HEK293T (cell line): ENCODE data around the gene RABEPK.

Experiments used
- BHLHE40 ChIP-seq: fragments of 450-650 bp; IDR thresholded peaks from 2 replicates; pipeline ENCODE4 v1.6.1; 2016; ENCODE audit warnings: mild to moderate bottlenecking, moderate library complexity, borderline replicate concordance
- ELF4 ChIP-seq: fragments of 450-650 bp; IDR thresholded peaks from 2 replicates; pipeline ENCODE4 v1.6.1; 2017; ENCODE audit warnings: antibody characterized with exemption
- FOXA1 ChIP-seq: fragments of 450-650 bp; IDR thresholded peaks from 2 replicates; pipeline ENCODE4 v1.6.1; 2016; ENCODE audit warnings: mild to moderate bottlenecking
- FOXK2 ChIP-seq: fragments of 450-650 bp; IDR thresholded peaks from 2 replicates; pipeline ENCODE4 v1.6.1; 2016; ENCODE audit warnings: mild to moderate bottlenecking
- FOXM1 ChIP-seq: fragments of 450-650 bp; IDR thresholded peaks from 2 replicates; pipeline ENCODE4 v1.6.1; 2017; ENCODE audit warnings: mild to moderate bottlenecking, borderline replicate concordance
- NFRKB ChIP-seq: fragments of 450-650 bp; IDR thresholded peaks from 2 replicates; pipeline ENCODE4 v1.6.1; 2016; ENCODE audit warnings: mild to moderate bottlenecking, moderate library complexity
- SP1 ChIP-seq: fragments of 450-650 bp; IDR thresholded peaks from 2 replicates; pipeline ENCODE4 v1.6.1; 2017
- SUZ12 ChIP-seq: fragments of 450-650 bp; IDR thresholded peaks from 2 replicates; pipeline ENCODE4 v1.6.1; 2016; ENCODE audit warnings: mild to moderate bottlenecking
- TARDBP ChIP-seq: fragments of 450-650 bp; IDR thresholded peaks from 2 replicates; pipeline ENCODE4 v1.6.1; 2016
- ZNF384 ChIP-seq: fragments of 450-650 bp; IDR thresholded peaks from 2 replicates; pipeline ENCODE4 v1.6.1; 2016
- TF ChIP-seq, protein P1 (sequence below): fragments of 450-650 bp; IDR thresholded peaks from 2 replicates; pipeline ENCODE4 v1.6.1; 2016

DNA sequence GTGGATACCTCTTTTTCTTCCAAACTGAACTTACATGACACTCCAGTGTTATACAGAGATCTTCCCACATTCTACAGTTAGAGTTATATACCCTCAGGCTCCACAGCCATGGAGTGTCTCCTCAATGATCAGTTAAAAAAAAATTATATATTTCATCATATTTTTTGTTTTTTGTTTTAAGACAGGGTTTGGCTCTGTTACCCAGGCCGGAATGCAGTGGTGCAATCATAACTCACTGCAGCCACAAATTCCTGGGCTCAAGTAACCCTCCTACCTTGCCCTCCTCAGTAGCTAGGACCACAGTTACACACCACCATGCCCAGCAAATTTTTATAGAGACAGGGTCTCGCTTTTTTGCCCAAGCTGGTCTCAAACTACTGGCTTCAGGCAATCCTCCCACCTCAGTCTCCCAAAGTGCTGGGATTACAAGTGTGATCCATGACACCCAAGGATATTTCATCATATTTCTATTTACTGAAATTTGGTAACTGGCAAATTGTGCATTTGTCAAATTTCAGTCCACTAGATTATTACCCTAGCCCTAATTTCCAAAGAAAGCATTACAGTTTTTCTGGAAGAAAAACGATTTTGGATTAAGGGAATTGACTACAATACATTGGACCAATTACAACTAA lies 38.9 kb upstream of the RABEPK start:
- TF ChIP-seq, protein P1, sequence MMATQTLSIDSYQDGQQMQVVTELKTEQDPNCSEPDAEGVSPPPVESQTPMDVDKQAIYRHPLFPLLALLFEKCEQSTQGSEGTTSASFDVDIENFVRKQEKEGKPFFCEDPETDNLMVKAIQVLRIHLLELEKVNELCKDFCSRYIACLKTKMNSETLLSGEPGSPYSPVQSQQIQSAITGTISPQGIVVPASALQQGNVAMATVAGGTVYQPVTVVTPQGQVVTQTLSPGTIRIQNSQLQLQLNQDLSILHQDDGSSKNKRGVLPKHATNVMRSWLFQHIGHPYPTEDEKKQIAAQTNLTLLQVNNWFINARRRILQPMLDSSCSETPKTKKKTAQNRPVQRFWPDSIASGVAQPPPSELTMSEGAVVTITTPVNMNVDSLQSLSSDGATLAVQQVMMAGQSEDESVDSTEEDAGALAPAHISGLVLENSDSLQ = no peak
- TF ChIP-seq SUZ12 = no peak
- TF ChIP-seq ZNF384 = no peak
- TF ChIP-seq FOXA1 = no peak
- TF ChIP-seq TARDBP = no peak
- TF ChIP-seq BHLHE40 = no peak
- TF ChIP-seq FOXM1 = no peak
- TF ChIP-seq SP1 = no peak
- TF ChIP-seq FOXK2 = no peak
- TF ChIP-seq NFRKB = no peak
- TF ChIP-seq ELF4 = no peak
